Pons (tissue), 1 donor: Measurements from ENCODE around the gene ANKH.

Source experiments
- DNase-seq: peaks from one replicate; pipeline ENCODE4 v3.0.0-alpha.2; 2016; ENCODE audit warnings: low spot score

Gene ANKH

GRCh38 chr5:14759744-14760547 lies 111.6 kb downstream of the ANKH start:
- DNase-seq, result no peak

- DNase-seq, result no peak
Measured at GRCh38 chr5:14757850-14758249, 113.7 kb downstream of the ANKH start.

GRCh38 chr5:14756478-14756877 lies 115.1 kb downstream of the ANKH start:
- no peak for DNase-seq

GRCh38 chr5:14753947-14754346 lies 117.6 kb downstream of the ANKH start:
- DNase-seq, result no peak

- no peak for DNase-seq
Measured at GRCh38 chr5:14753292-14753691, 118.3 kb downstream of the ANKH start.

GRCh38 chr5:14752497-14753071 lies 119.0 kb downstream of the ANKH start:
- DNase-seq, result no peak

GRCh38 chr5:14750712-14751111 lies 120.9 kb downstream of the ANKH start:
- no peak for DNase-seq

GRCh38 chr5:14749579-14750101 lies 121.9 kb downstream of the ANKH start:
- DNase-seq, result no peak

GRCh38 chr5:14748180-14748900 lies 123.2 kb downstream of the ANKH start:
- DNase-seq, result no peak

- DNase-seq, result no peak
Measured at GRCh38 chr5:14745753-14746152, 125.8 kb downstream of the ANKH start.

- no peak for DNase-seq
Measured at GRCh38 chr5:14745188-14745563, 126.4 kb downstream of the ANKH start.

- DNase-seq, result no peak
Measured at GRCh38 chr5:14744296-14745187, 127.0 kb downstream of the ANKH start.

GRCh38 chr5:14743601-14744295 lies 127.8 kb downstream of the ANKH start:
- DNase-seq, result no peak

- no peak for DNase-seq
Measured at GRCh38 chr5:14742498-14742897, 129.1 kb downstream of the ANKH start.

- no peak for DNase-seq
Measured at GRCh38 chr5:14741801-14742440, 129.7 kb downstream of the ANKH start.

GRCh38 chr5:14741131-14741530 lies 130.4 kb downstream of the ANKH start:
- no peak for DNase-seq

- no peak for DNase-seq
Measured at GRCh38 chr5:14739981-14740380, 131.6 kb downstream of the ANKH start.

- DNase-seq, result no peak
Measured at GRCh38 chr5:14739538-14739937, 132.0 kb downstream of the ANKH start.

- DNase-seq, result peak; percentile 53
Measured at GRCh38 chr5:14738050-14738449, 133.5 kb downstream of the ANKH start.

GRCh38 chr5:14737291-14737690 lies 134.3 kb downstream of the ANKH start:
- DNase-seq, result no peak

GRCh38 chr5:14735944-14736343 lies 135.6 kb downstream of the ANKH start:
- no peak for DNase-seq
